ENCODE measurements around the gene ADAMTS2.

- TF ChIP-seq, protein P1, sequence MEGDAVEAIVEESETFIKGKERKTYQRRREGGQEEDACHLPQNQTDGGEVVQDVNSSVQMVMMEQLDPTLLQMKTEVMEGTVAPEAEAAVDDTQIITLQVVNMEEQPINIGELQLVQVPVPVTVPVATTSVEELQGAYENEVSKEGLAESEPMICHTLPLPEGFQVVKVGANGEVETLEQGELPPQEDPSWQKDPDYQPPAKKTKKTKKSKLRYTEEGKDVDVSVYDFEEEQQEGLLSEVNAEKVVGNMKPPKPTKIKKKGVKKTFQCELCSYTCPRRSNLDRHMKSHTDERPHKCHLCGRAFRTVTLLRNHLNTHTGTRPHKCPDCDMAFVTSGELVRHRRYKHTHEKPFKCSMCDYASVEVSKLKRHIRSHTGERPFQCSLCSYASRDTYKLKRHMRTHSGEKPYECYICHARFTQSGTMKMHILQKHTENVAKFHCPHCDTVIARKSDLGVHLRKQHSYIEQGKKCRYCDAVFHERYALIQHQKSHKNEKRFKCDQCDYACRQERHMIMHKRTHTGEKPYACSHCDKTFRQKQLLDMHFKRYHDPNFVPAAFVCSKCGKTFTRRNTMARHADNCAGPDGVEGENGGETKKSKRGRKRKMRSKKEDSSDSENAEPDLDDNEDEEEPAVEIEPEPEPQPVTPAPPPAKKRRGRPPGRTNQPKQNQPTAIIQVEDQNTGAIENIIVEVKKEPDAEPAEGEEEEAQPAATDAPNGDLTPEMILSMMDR (IDR thresholded peaks at IDR 0.05 in 8 of 11, conservative IDR thresholded peaks at IDR 0.05 in 3 of 11), result no peak
- TF ChIP-seq POLR2AphosphoS5 (IDR thresholded peaks at IDR 0.05) (no peak), POLR2A (IDR thresholded peaks at IDR 0.05) (no peak)
Measured at GRCh38 chr5:179218943-179219330, 126.3 kb downstream of the ADAMTS2 start.
